Endodermal cell (in vitro differentiated cells): ENCODE data around the gene RPL39. TPM values are rescaled to one million over a fixed set of nuclear protein-coding genes. Genes with fewer than 3 reads are reported as not detected.
"Not testable (repeated sequence)": the region's sequence is repeated elsewhere in the genome, so short reads cannot be mapped to it uniquely, and the experiment has no call there.

ENCODE experiments used
- DNase-seq: peaks from one replicate; pipeline ENCODE4 v3.0.0-alpha.2; 2017
- H3K27ac ChIP-seq: 2 replicates; pipeline ENCODE4 v1.5.1; 2013; ENCODE audit warnings: mild to moderate bottlenecking, low read depth, low read length, moderate library complexity
- H3K27me3 ChIP-seq: 2 replicates; pipeline ENCODE4 v1.6.1; 2013; ENCODE audit warnings: mild to moderate bottlenecking, low read length, moderate library complexity; ENCODE audit not compliant: insufficient read depth, control insufficient read depth, poor library complexity, severe bottlenecking
- H3K36me3 ChIP-seq: 2 replicates; pipeline ENCODE4 v1.7.0; 2013; ENCODE audit warnings: mild to moderate bottlenecking, low read length, moderate library complexity; ENCODE audit not compliant: control insufficient read depth, insufficient read depth
- H3K4me1 ChIP-seq: one replicate; pipeline ENCODE4 v1.7.0; 2013; ENCODE audit warnings: low read length; ENCODE audit not compliant: control insufficient read depth, insufficient read depth
- H3K4me3 ChIP-seq: 2 replicates; pipeline ENCODE4 v1.5.1; 2013; ENCODE audit warnings: mild to moderate bottlenecking, low read length, moderate library complexity
- H3K9ac ChIP-seq: 2 replicates; pipeline ENCODE4 v1.6.1; 2013; ENCODE audit warnings: mild to moderate bottlenecking, low read length, moderate library complexity; ENCODE audit not compliant: poor library complexity, severe bottlenecking; ENCODE audit errors: extremely low read depth
- H3K9me3 ChIP-seq: 2 replicates; pipeline ENCODE4 v1.6.1; 2013; ENCODE audit warnings: mild to moderate bottlenecking, low read length, moderate library complexity; ENCODE audit not compliant: control insufficient read depth
- H3K27ac Mint-ChIP-seq: 2 replicates; pipeline ENCODE4 v1.8.0; 2020; ENCODE audit warnings: mixed read lengths
- H3K27me3 Mint-ChIP-seq: 2 replicates; pipeline ENCODE4 v1.8.0; 2021; ENCODE audit warnings: mild to moderate bottlenecking, mixed read lengths; ENCODE audit not compliant: insufficient read depth
- H3K36me3 Mint-ChIP-seq: 2 replicates; pipeline ENCODE4 v1.8.0; 2020; ENCODE audit warnings: low read depth, mixed read lengths
- H3K4me1 Mint-ChIP-seq: 2 replicates; pipeline ENCODE4 v1.8.0; 2020; ENCODE audit warnings: mixed read lengths
- H3K4me3 Mint-ChIP-seq: 2 replicates; pipeline ENCODE4 v1.8.0; 2020; ENCODE audit warnings: mild to moderate bottlenecking, moderate library complexity, mixed read lengths
- H3K9me3 Mint-ChIP-seq: 2 replicates; pipeline ENCODE4 v1.8.0; 2020; ENCODE audit warnings: mild to moderate bottlenecking, mixed read lengths
- WGBS, 2 experiments: methylation state at CpG; one replicate each; pipeline versions ENCODE4 v1.1.5 to v1.1.7; 2013; ENCODE audit warnings: missing lambda C conversion rate in 2 of 2, mixed read lengths in 1 of 2; ENCODE audit not compliant: insufficient coverage in 1 of 2, insufficient read length in 1 of 2; 5-methylcytosine and 5-hydroxymethylcytosine counted together
- total RNA-seq, 2 donors: library from RNA; stranded (reverse); fragmentation: NEBNext Ultra II Directional in 1 of 2; extraction: Animal tissue kit (Norgen Biotek cat#: 25700) in 1 of 2; gene quantifications; 2 replicates in 1 of 2; 3 replicates in 1 of 2; pipeline ENCODE4 v1.2.1, GENCODE V29; 2021
- TF ChIP-seq, protein P1 (sequence below): fragments of 200-600 bp; sonication (generic); conservative IDR thresholded peaks from 2 replicates; pipeline ENCODE4 v1.5.0; 2021; ENCODE audit warnings: antibody characterized with exemption, mild to moderate bottlenecking

Gene RPL39
- total RNA-seq, 2 donors from 2014 or later = 1,848 to 1,992 TPM

DNA sequence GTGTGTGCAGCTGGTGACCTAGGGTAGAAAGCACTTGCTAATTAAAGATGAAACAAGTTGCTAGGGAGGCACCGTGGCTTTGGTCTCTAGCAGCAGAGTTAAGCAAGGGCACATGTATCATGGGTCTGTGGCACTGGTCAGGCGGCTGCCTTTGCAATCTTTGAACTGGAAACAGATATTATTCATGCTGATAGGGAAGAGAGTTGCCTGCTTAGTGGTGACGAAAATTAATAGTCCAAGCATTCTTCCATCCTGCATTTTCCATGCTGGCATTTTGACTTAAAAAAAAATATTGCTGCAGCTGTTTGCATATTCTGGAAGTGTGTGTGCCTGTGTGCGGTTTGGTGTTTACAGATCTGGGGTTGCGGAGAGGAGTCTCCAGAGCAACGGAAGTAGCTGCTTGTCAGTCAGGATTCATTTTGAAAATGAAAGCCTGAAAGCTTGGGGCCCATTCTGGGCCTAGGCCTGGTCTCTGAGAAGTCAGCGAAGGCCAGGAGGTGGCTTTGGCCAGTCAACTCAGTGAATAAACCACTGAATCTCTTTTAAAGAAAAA lies 35.4 kb downstream of the RPL39 start:
- Histone ChIP-seq H3K36me3 (no peaks in the 10 kb centered on the region), H3K9me3 (no peaks in the 10 kb centered on the region), H3K9ac (no peak overlapping the region), H3K4me1 (no peaks in the 10 kb centered on the region), H3K27me3 (peaks cover 13% of the 10 kb centered on the region), H3K4me3 (no peak overlapping the region), H3K27ac (no peak overlapping the region)
- WGBS, 2 experiments = 85 to 87% methylated on average over 3 to 6 of the region's 7 CpGs
- H3K4me3 Mint-ChIP-seq = no peak overlapping the region
- H3K27me3 Mint-ChIP-seq = peaks cover 19% of the 10 kb centered on the region
- no peaks in the 10 kb centered on the region for H3K36me3 Mint-ChIP-seq
- H3K9me3 Mint-ChIP-seq = peaks cover 65% of the 10 kb centered on the region
- H3K4me1 Mint-ChIP-seq = peaks cover 6% of the 10 kb centered on the region
- TF ChIP-seq, protein P1, sequence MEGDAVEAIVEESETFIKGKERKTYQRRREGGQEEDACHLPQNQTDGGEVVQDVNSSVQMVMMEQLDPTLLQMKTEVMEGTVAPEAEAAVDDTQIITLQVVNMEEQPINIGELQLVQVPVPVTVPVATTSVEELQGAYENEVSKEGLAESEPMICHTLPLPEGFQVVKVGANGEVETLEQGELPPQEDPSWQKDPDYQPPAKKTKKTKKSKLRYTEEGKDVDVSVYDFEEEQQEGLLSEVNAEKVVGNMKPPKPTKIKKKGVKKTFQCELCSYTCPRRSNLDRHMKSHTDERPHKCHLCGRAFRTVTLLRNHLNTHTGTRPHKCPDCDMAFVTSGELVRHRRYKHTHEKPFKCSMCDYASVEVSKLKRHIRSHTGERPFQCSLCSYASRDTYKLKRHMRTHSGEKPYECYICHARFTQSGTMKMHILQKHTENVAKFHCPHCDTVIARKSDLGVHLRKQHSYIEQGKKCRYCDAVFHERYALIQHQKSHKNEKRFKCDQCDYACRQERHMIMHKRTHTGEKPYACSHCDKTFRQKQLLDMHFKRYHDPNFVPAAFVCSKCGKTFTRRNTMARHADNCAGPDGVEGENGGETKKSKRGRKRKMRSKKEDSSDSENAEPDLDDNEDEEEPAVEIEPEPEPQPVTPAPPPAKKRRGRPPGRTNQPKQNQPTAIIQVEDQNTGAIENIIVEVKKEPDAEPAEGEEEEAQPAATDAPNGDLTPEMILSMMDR = no peak
- DNase-seq = no peak
- H3K27ac Mint-ChIP-seq = no peak overlapping the region

DNA sequence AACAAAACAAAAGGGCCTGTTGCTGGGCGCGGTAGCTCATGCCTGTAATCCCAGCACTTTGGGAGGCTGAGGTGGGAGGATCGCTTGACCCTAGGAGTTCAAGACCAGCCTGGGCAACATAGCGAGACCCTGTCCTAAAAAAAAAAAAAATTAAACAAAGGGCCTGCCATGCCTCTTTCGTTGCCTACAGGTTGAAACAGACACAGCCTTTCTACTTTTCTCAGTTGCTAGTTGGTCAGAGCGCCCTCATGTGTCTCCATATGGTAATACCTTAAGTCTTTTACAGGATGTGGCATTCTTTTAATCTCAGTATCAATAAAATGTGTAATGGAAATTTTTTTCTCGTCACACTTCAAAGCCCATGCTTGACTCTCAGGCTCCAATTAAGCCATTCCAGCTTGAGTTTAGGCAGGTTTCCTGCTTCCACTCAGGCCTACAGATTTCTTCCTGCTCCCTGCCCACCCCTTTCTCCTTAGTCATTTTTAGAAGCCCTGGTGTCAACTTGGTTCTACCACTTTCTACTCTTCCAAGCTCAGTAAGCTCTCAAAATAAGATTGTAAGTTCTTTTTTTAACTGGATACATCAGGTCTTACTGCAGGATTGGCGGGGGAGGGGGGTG lies 37.7 kb downstream of the RPL39 start:
- no peak overlapping the region for H3K27ac ChIP-seq
- H3K27me3 Mint-ChIP-seq = peaks cover 2% of the 10 kb centered on the region
- H3K9me3 Mint-ChIP-seq = peaks cover 68% of the 10 kb centered on the region
- H3K9me3 ChIP-seq = no peaks in the 10 kb centered on the region
- WGBS, 2 experiments = 63 to 73% methylated on average over 3 to 7 of the region's 8 CpGs
- H3K27ac Mint-ChIP-seq = no peak overlapping the region
- H3K9ac ChIP-seq = no peak overlapping the region
- H3K36me3 ChIP-seq = no peaks in the 10 kb centered on the region
- TF ChIP-seq, protein P1 = peak; percentile 72
- no peak overlapping the region for H3K4me3 Mint-ChIP-seq
- peaks cover 6% of the 10 kb centered on the region for H3K4me1 Mint-ChIP-seq
- no peaks in the 10 kb centered on the region for H3K27me3 ChIP-seq
- peak; percentile 61 for DNase-seq
- H3K36me3 Mint-ChIP-seq = no peaks in the 10 kb centered on the region
- H3K4me1 ChIP-seq = no peaks in the 10 kb centered on the region
- no peak overlapping the region for H3K4me3 ChIP-seq

DNA sequence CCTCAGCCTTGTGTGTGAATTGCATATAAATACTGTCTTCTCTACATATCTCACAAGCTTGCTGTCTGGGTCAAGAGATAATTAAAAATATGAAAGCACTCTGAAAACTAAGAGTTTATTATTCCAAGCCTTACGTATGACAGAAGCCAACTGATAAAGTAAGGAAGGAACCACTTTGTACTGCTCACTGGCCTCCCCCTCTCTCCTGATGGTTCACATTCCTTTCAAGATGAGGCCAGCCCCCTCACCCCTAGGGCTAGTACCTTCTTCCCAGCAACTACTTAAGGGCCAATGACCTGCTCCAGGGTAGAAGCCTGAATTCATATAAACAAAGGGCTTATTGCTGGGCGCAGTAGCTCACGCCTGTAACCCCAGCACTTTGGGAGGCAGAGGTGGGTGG lies 38.4 kb downstream of the RPL39 start:
- Mint-ChIP-seq H3K27ac (no peak overlapping the region), H3K4me3 (no peak overlapping the region), H3K4me1 (peaks cover 6% of the 10 kb centered on the region), H3K36me3 (no peaks in the 10 kb centered on the region), H3K9me3 (peaks cover 68% of the 10 kb centered on the region), H3K27me3 (peaks cover 2% of the 10 kb centered on the region)
- DNase-seq = no peak
- 100% methylated on average over 1 to 3 of the region's 3 CpGs for WGBS, 2 experiments
- H3K9ac ChIP-seq = no peak overlapping the region
- no peaks in the 10 kb centered on the region for H3K9me3 ChIP-seq
- no peaks in the 10 kb centered on the region for H3K27me3 ChIP-seq
- H3K4me1 ChIP-seq = no peaks in the 10 kb centered on the region
- H3K27ac ChIP-seq = no peak overlapping the region
- H3K36me3 ChIP-seq = no peaks in the 10 kb centered on the region
- TF ChIP-seq, protein P1 = no peak
- H3K4me3 ChIP-seq = no peak overlapping the region

DNA sequence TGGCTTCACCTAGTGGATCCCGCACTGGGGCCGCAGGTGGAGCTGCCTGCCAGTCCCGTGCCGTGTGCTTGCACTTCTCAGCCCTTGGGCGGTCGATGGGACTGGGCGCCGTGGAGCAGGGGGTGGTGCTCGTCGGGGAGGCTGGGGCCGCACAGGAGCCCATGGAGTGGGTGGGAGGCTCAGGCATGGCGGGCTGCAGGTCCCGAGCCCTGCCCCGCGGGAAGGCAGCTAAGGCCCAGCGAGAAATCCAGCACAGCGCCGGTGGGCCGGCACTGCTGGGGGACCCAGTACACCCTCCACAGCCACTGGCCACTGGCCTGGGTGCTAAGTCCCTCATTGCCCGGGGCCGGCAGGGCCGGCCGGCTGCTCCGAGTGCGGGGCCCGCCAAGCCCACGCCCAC lies 40.7 kb downstream of the RPL39 start:
- not testable (repeated sequence) for H3K27ac ChIP-seq, H3K4me1 Mint-ChIP-seq, H3K36me3 ChIP-seq, H3K27me3 Mint-ChIP-seq, H3K4me3 Mint-ChIP-seq, H3K4me1 ChIP-seq, H3K9me3 ChIP-seq, H3K9ac ChIP-seq, H3K36me3 Mint-ChIP-seq, H3K4me3 ChIP-seq, H3K27me3 ChIP-seq, H3K27ac Mint-ChIP-seq, DNase-seq
- H3K9me3 Mint-ChIP-seq = peaks cover 59% of the 10 kb centered on the region
- 100% methylated on average over 5 of the region's 27 CpGs; no CpG with 5 or more reads in 1 of the 2 experiments for WGBS, 2 experiments

DNA sequence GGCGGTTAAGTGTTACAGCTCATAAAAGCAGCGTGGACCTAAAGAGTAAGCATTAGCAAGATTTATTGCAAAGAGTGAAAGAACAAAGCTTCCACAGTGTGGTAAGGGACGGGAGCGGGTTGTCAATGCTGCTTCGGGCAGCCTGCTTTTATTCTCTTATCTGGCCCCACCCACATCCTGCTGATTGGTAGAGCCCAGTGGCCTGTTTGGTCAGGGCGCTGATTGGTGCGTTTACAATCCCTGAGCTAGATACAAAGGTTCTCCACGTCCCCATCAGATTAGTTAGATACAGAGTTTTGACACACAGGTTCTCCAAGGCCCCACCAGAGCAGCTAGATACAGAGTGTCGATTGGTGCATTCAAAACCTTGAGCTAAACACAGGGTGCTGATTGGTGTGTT lies 41.3 kb downstream of the RPL39 start:
- DNase-seq, H3K27me3 ChIP-seq, H3K4me1 ChIP-seq: not testable (repeated sequence)

More for the DNA sequence above, 41.3 kb downstream of the RPL39 start:
- H3K27ac ChIP-seq, H3K4me1 Mint-ChIP-seq, H3K9ac ChIP-seq, H3K36me3 ChIP-seq, H3K4me3 Mint-ChIP-seq, H3K4me3 ChIP-seq, H3K9me3 ChIP-seq, H3K27me3 Mint-ChIP-seq, H3K36me3 Mint-ChIP-seq, H3K27ac Mint-ChIP-seq: not testable (repeated sequence)
- H3K9me3 Mint-ChIP-seq = peaks cover 56% of the 10 kb centered on the region
- WGBS, 2 experiments = 92 to 100% methylated on average over 4 to 9 of the region's 9 CpGs
